ENCODE results near the gene LLGL1. TPM values are rescaled to one million over a fixed set of nuclear protein-coding genes. Genes with fewer than 3 reads are reported as not detected.

The LLGL1 gene
- total and polyA plus RNA-seq, 2 donors (not counting 3 experiments of a cell fraction or from before 2014, with no cell fraction given) = 34.9 to 47.1 TPM

- H3K9me1 ChIP-seq (replicated peaks; ENCODE audit: control insufficient read depth, extremely low read depth, insufficient read depth, low read length) = no peaks in the 10 kb centered on the region
- no peak for FAIRE-seq
Measured at GRCh38 chr17:18277076-18277475, 51.6 kb downstream of the LLGL1 start.

More at GRCh38 chr17:18277076-18277475, 51.6 kb downstream of the LLGL1 start:
- Histone ChIP-seq H3K4me3 (replicated peaks in 1 of 3; ENCODE audit: insufficient read depth in 1 of 3, low read depth in 1 of 3, low read length in 3 of 3) (no peak overlapping the region), H4K20me1 (replicated peaks; ENCODE audit: control insufficient read depth, extremely low read depth, insufficient read depth, low read length) (no peaks in the 10 kb centered on the region), H3K9me3 (replicated peaks; ENCODE audit: control insufficient read depth, insufficient read depth, low read length) (no peaks in the 10 kb centered on the region), H3K9ac (replicated peaks; ENCODE audit: extremely low read depth, insufficient read depth, low read length) (no peak overlapping the region), H2AFZ (ENCODE audit: low read depth, low read length) (no peak overlapping the region), H3K27ac (ENCODE audit: insufficient read depth, low read depth, low read length) (no peak overlapping the region), H3K36me3 (ENCODE audit: control insufficient read depth in 2 of 2, extremely low read depth in 1 of 2, insufficient read depth in 2 of 2, low read length in 2 of 2) (peaks cover 25 to 37% of the 10 kb centered on the region in 2 experiments), H3K4me1 (ENCODE audit: control insufficient read depth, extremely low read depth, insufficient read depth, low read length) (no peaks in the 10 kb centered on the region), H3K79me2 (ENCODE audit: control insufficient read depth, insufficient read depth, low read length) (no peaks in the 10 kb centered on the region), H3K4me2 (ENCODE audit: insufficient read depth, low read length) (no peak overlapping the region), H3K27me3 (ENCODE audit: control insufficient read depth in 2 of 2, insufficient read depth in 2 of 2, low read length in 2 of 2) (no peaks in the 10 kb centered on the region)
- DNase-seq (ENCODE audit: low read depth, low spot score) = no peak
- POLR2A ChIA-PET = no interaction called here
- dilution Hi-C loops (cut with MboI; ENCODE audit: extremely low pct_ligation_motif_present, low sequenced_read_pairs) = no loop called here
- intact Hi-C loops (cut with micrococcal nuclease) = no loop called here
- TF ChIP-seq CTCF (IDR thresholded peaks at IDR 0.05; ENCODE audit: extremely low read depth in 1 of 2, insufficient read depth in 1 of 2, low read depth in 1 of 2, low read length in 2 of 2) = no peak
- TF ChIP-seq POLR2AphosphoS5 (IDR thresholded peaks at IDR 0.05; ENCODE audit: insufficient read depth, low read depth, low read length) = no peak
- TF ChIP-seq JUN (IDR thresholded peaks at IDR 0.05; ENCODE audit: borderline replicate concordance, insufficient read depth, insufficient read length, low read depth) = no peak
- no peak for TF ChIP-seq FOS (IDR thresholded peaks at IDR 0.05; ENCODE audit: borderline replicate concordance, insufficient read depth, low read length)
- TF ChIP-seq MAX (IDR thresholded peaks at IDR 0.05; ENCODE audit: insufficient read depth, insufficient read length) = no peak
- no peak for TF ChIP-seq GATA2 (IDR thresholded peaks at IDR 0.05; ENCODE audit: insufficient read depth, insufficient read length, low read depth, low read length)
- TF ChIP-seq POLR2A (IDR thresholded peaks at IDR 0.05; ENCODE audit: low read depth, low read length) = no peak
- no peak for TF ChIP-seq MYC (IDR thresholded peaks at IDR 0.05; ENCODE audit: low read depth, low read length)
- TF ChIP-seq EZH2 (IDR thresholded peaks at IDR 0.05; ENCODE audit: borderline replicate concordance, low read depth, low read length, severe bottlenecking) = no peak
- CTCF ChIA-PET = no interaction called here
- no TSS peak for BruUV-seq (replicated peaks)
